HEK293T (cell line): Measurements from ENCODE around the gene EPHB2.

Experiments used
- ARNT ChIP-seq: fragments of 450-650 bp; IDR thresholded peaks from 2 replicates; pipeline ENCODE4 v1.6.1; 2017; ENCODE audit warnings: mild to moderate bottlenecking
- BHLHE40 ChIP-seq: fragments of 450-650 bp; IDR thresholded peaks from 2 replicates; pipeline ENCODE4 v1.6.1; 2016; ENCODE audit warnings: mild to moderate bottlenecking, moderate library complexity, borderline replicate concordance
- ELF4 ChIP-seq: fragments of 450-650 bp; IDR thresholded peaks from 2 replicates; pipeline ENCODE4 v1.6.1; 2017; ENCODE audit warnings: antibody characterized with exemption
- FOXK2 ChIP-seq: fragments of 450-650 bp; IDR thresholded peaks from 2 replicates; pipeline ENCODE4 v1.6.1; 2016; ENCODE audit warnings: mild to moderate bottlenecking
- FOXM1 ChIP-seq: fragments of 450-650 bp; IDR thresholded peaks from 2 replicates; pipeline ENCODE4 v1.6.1; 2017; ENCODE audit warnings: mild to moderate bottlenecking, borderline replicate concordance
- L3MBTL2 ChIP-seq: fragments of 450-650 bp; conservative IDR thresholded peaks from 2 replicates; pipeline ENCODE4 v1.6.1; 2016; ENCODE audit warnings: mild to moderate bottlenecking
- LEF1 ChIP-seq: fragments of 450-650 bp; IDR thresholded peaks from 2 replicates; pipeline ENCODE4 v1.6.1; 2017; ENCODE audit warnings: mild to moderate bottlenecking, borderline replicate concordance
- NFRKB ChIP-seq: fragments of 450-650 bp; IDR thresholded peaks from 2 replicates; pipeline ENCODE4 v1.6.1; 2016; ENCODE audit warnings: mild to moderate bottlenecking, moderate library complexity
- PKNOX1 ChIP-seq: fragments of 450-650 bp; IDR thresholded peaks from 2 replicates; pipeline ENCODE4 v1.6.1; 2016
- SP1 ChIP-seq: fragments of 450-650 bp; IDR thresholded peaks from 2 replicates; pipeline ENCODE4 v1.6.1; 2017
- SUZ12 ChIP-seq: fragments of 450-650 bp; IDR thresholded peaks from 2 replicates; pipeline ENCODE4 v1.6.1; 2016; ENCODE audit warnings: mild to moderate bottlenecking
- TARDBP ChIP-seq: fragments of 450-650 bp; IDR thresholded peaks from 2 replicates; pipeline ENCODE4 v1.6.1; 2016

- TF ChIP-seq FOXK2 (no peak), ARNT (no peak), LEF1 (no peak), FOXM1 (no peak), TARDBP (no peak), SUZ12 (no peak), SP1 (no peak), BHLHE40 (no peak), PKNOX1 (no peak), L3MBTL2 (no peak), NFRKB (no peak), ELF4 (no peak)
Measured at GRCh38 chr1:22778408-22778807, 67.8 kb downstream of the EPHB2 start.
